Endometrial microvascular endothelial cells (primary cell): ENCODE data around the gene FCRL5. TPM values are rescaled to one million over a fixed set of nuclear protein-coding genes. Genes with fewer than 3 reads are reported as not detected.
"Not testable (repeated sequence)": the region's sequence is repeated elsewhere in the genome, so short reads cannot be mapped to it uniquely, and the experiment has no call there.

Experiments
- in situ Hi-C: cut with HindIII; loops from 2 replicates; pipeline ENCODE4 v1.10.0; 2017; ENCODE audit warnings: low sequenced_read_pairs, low pct_unique_long_range_greater_than_20kb; ENCODE audit errors: inconsistent ontology term
- total RNA-seq: library from RNA; depleted of rRNA; stranded (reverse); fragments of >200 nt; gene quantifications from one replicate; pipeline ENCODE4 v1.2.3, GENCODE V29; 2015; ENCODE audit errors: inconsistent ontology term

Gene FCRL5
- total RNA-seq, result not detected

GRCh38 chr1:157551694-157552693 lies at the start of gene FCRL5:
TSS of gene FCRL5 (minus strand) at chr1:157552515. CDS start at chr1:157552362, 153 bp downstream.
- in situ Hi-C loops, result no loop called here

- in situ Hi-C loops, result no loop called here
Observed at GRCh38 chr1:157600236-157600635, 47.9 kb upstream of the FCRL5 start.

GRCh38 chr1:157597959-157598667 lies 45.8 kb upstream of the FCRL5 start, which contains the start of gene FCRL4:
TSS of gene FCRL4 (minus strand) at chr1:157598085. CDS start at chr1:157597944, 141 bp downstream.
- in situ Hi-C loops, result no loop called here

- in situ Hi-C loops, result no loop called here
Observed at GRCh38 chr1:157596384-157596783, 44.1 kb upstream of the FCRL5 start.

GRCh38 chr1:157595356-157595755 lies 43.0 kb upstream of the FCRL5 start:
- in situ Hi-C loops, result no loop called here

GRCh38 chr1:157585984-157586383 lies 33.7 kb upstream of the FCRL5 start:
- in situ Hi-C loops, result no loop called here

GRCh38 chr1:157584503-157584902 lies 32.2 kb upstream of the FCRL5 start:
- in situ Hi-C loops, result no loop called here

GRCh38 chr1:157580828-157581210 lies 28.5 kb upstream of the FCRL5 start:
- in situ Hi-C loops, result no loop called here

- in situ Hi-C loops, result no loop called here
Observed at GRCh38 chr1:157580179-157580827, 28.0 kb upstream of the FCRL5 start.

GRCh38 chr1:157577420-157577819 lies 25.1 kb upstream of the FCRL5 start:
- in situ Hi-C loops, result no loop called here

GRCh38 chr1:157575744-157576143 lies 23.4 kb upstream of the FCRL5 start:
- in situ Hi-C loops, result no loop called here

- in situ Hi-C loops, result no loop called here
Observed at GRCh38 chr1:157574836-157575235, 22.5 kb upstream of the FCRL5 start.

GRCh38 chr1:157566484-157567300 lies 14.4 kb upstream of the FCRL5 start:
- in situ Hi-C loops, result no loop called here

GRCh38 chr1:157562515-157562914 lies 10.2 kb upstream of the FCRL5 start:
- in situ Hi-C loops, result no loop called here

- in situ Hi-C loops, result no loop called here
Observed at GRCh38 chr1:157558119-157558518, 5.8 kb upstream of the FCRL5 start.

GRCh38 chr1:157548081-157548480 lies 4.2 kb downstream of the FCRL5 start:
- in situ Hi-C loops, result not testable (repeated sequence)

GRCh38 chr1:157542676-157543075 lies 9.6 kb downstream of the FCRL5 start:
- in situ Hi-C loops, result no loop called here

GRCh38 chr1:157540852-157541251 lies 11.5 kb downstream of the FCRL5 start:
- in situ Hi-C loops, result no loop called here
